ENCODE data around the gene GOLGA6A.
"Not testable (repeated sequence)": the region's sequence is repeated elsewhere in the genome, so short reads cannot be mapped to it uniquely, and the experiment has no call there.

Gene GOLGA6A

DNA sequence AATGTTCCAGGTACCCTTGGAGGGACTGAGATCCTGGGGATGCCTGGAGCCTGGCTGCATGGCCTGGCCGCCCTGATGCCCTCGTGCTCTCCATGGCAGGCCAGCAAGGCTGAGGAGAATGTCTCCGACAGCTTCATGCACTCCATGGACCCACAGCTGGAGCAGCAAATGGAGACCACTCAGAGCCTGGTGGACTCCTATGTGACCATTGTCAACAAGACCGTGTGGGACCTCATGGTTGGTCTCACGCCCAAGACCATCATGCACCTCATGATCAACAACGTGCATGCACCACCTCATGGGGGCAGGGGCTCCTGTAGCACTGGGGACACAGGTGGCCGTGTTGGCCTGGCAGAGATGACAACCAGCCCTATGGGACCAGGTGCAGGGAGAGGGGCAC lies 19.7 kb downstream of the GOLGA6A start:
- TF ChIP-seq, protein P1, sequence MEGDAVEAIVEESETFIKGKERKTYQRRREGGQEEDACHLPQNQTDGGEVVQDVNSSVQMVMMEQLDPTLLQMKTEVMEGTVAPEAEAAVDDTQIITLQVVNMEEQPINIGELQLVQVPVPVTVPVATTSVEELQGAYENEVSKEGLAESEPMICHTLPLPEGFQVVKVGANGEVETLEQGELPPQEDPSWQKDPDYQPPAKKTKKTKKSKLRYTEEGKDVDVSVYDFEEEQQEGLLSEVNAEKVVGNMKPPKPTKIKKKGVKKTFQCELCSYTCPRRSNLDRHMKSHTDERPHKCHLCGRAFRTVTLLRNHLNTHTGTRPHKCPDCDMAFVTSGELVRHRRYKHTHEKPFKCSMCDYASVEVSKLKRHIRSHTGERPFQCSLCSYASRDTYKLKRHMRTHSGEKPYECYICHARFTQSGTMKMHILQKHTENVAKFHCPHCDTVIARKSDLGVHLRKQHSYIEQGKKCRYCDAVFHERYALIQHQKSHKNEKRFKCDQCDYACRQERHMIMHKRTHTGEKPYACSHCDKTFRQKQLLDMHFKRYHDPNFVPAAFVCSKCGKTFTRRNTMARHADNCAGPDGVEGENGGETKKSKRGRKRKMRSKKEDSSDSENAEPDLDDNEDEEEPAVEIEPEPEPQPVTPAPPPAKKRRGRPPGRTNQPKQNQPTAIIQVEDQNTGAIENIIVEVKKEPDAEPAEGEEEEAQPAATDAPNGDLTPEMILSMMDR (IDR thresholded peaks at IDR 0.05; ENCODE audit: borderline replicate concordance, control extremely low read depth, extremely low read depth, insufficient read depth, missing control alignments) = no peak
- DNase-seq (ENCODE audit: low spot score) = no peak
- in situ Hi-C loops (cut with MboI; ENCODE audit: low sequenced_read_pairs, unreplicated experiment) = no loop called here

DNA sequence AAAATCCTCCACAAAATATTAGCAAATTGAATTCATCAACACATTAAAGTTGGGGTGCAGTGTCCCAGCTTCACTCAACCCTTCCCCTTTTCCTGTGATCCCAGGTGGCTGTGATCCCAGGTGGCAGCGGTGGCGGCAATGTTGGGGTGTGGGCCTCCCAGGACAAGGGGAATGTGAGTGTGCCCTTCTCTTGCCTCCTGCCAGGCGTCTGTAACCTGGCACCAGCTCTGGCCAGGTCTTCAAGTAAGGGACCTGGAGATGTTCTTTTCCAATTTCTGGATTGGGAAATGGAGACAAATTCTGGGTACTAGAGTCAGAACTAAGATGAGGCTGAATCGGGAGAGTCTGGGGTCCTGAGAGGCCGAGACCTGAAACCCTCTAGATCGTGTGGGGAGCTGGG lies 20.1 kb downstream of the GOLGA6A start:
- no peak for DNase-seq (ENCODE audit: low spot score)
- in situ Hi-C loops (cut with MboI; ENCODE audit: low sequenced_read_pairs, unreplicated experiment) = no loop called here
- TF ChIP-seq, protein P1 (IDR thresholded peaks at IDR 0.05; ENCODE audit: borderline replicate concordance, control extremely low read depth, extremely low read depth, insufficient read depth, missing control alignments) = no peak

DNA sequence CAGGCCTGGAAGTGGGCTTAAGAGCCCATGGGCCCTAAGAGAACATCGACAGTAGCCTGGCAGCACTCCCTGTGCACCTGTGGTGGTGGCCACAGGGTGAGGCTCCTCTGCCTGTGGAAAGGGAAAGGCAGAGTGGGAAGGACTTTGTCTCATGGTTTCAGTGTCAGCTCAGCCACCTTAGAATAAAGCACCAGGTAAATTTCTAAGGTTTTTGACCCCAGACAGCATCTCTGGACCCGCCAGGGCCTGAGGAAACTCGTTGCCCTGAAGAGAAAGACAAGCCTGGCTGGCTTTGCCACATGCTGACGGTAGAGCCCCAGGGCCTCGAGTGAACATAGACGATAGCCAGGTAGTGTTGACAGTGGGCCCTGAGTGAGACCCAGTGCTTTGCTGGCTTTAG lies 22.1 kb downstream of the GOLGA6A start:
- TF ChIP-seq, protein P1 (IDR thresholded peaks at IDR 0.05; ENCODE audit: borderline replicate concordance, control extremely low read depth, extremely low read depth, insufficient read depth, missing control alignments) = no peak
- in situ Hi-C loops (cut with MboI; ENCODE audit: low sequenced_read_pairs, unreplicated experiment) = no loop called here
- no peak for DNase-seq (ENCODE audit: low spot score)

DNA sequence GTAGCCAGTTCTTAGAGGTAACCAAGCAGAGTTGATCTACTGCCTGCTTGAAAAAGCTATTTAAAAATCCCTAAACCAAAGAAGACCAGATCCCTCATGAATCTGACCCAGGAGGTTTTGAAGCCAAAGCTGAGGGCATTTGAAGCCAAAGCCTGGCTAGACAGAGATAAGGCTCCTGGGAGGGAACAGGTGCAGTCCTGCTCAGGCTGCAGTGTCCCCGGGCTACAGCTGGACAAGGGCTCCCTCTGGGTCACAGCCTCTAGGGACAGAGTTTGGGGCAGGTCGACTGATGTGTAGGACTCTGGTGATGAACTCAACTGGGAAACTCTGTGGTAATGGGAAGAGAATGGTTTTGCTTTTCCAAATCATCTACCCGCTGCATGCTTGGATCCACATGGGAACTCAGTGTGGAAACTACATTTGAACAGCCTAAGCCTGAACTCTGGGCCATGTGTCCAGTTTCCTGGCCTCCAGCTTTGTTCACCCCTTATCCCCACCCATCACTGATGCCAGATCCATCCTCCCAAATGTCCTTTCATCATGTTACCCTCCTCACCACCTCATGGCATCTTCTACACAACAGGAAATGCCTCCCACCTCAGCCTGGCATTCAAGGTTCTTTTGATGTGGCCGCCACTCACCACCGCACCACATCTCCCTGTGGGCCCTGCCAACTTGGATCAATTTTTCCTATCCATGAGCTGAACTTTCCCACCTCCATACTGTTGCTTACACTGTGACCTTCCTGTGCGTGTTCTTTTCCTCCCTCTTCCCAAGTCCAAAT lies 23.1 kb downstream of the GOLGA6A start:
- DNase-seq (ENCODE audit: low spot score); in situ Hi-C loops (cut with MboI; ENCODE audit: low sequenced_read_pairs, unreplicated experiment): not testable (repeated sequence)

DNA sequence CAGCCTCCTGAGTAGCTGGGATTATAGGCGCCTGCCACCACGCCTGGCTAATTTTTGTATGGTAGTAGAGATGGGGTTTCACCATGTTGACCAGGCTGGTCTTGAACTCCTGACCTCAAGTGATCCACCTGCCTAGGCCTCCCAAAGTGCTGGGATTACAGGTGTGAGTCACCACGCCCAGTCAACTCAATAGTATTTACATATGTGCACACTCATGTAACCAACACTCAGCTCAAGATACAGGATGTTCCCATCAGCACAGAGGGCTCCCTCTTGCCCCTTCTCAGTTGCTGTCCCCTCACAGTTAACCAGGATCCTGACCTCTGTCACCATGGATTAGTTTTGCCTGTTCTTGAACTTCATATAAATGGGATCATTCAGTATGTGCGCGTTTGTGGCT lies 26.0 kb downstream of the GOLGA6A start:
- in situ Hi-C loops (cut with MboI; ENCODE audit: low sequenced_read_pairs, unreplicated experiment); DNase-seq (ENCODE audit: low spot score): not testable (repeated sequence)

DNA sequence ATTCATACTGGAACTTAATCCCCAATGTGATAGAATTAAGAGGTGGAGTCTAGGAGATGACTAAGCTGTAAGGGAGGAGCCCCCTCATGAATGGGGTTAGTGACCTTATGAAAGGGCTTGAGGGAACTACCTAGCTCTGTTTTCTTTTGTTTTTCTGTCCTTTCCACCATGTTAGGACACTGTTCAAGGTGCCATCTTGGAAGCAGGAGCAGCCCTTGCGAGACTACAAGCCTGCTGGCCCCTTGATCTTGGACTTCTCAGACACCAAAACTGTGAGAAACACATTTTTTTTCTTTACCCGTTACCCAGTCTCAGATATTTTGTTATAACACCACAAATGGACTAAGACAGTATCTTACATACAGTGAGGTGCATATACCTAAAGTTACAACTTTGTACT lies 26.5 kb downstream of the GOLGA6A start:
- in situ Hi-C loops (cut with MboI; ENCODE audit: low sequenced_read_pairs, unreplicated experiment) = no loop called here
- no peak for DNase-seq (ENCODE audit: low spot score)
- TF ChIP-seq, protein P1 (IDR thresholded peaks at IDR 0.05; ENCODE audit: borderline replicate concordance, control extremely low read depth, extremely low read depth, insufficient read depth, missing control alignments) = no peak

DNA sequence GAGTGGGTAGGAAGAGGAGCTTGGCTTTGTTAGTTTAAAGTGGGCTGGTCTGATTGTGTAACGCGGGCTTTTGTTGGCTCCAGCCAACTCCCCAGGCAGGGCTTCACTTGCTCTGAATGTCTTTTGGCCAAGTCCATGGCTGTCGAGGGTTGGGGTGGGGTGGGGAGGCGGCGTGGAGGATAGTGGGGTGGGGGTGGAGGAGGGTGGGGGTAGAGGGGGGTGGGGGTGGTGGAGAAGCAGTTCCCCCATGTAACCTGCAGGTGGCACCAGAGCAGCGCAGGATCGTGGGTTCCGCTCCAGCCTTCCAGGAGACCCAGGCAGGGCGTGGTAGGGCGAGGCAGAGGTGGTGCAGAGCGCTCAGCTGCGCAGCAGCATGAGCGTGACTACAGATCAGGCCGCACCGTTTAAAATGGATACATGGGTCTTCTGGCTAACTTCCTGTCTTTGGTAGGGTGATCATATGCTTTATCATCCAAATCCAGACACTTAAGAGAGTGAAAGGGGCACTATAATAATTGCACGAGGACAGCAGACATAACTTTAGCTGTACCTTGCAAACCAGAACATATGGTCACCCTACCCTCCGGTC lies 28.3 kb downstream of the GOLGA6A start:
- in situ Hi-C loops (cut with MboI; ENCODE audit: low sequenced_read_pairs, unreplicated experiment) = no loop called here
- peak; percentile 81 for DNase-seq (ENCODE audit: low spot score)
- TF ChIP-seq, protein P1 (IDR thresholded peaks at IDR 0.05; ENCODE audit: borderline replicate concordance, control extremely low read depth, extremely low read depth, insufficient read depth, missing control alignments) = peak; percentile 52

Data from GM13976 (cell line).